Panc1 (cell line): ENCODE measurements around the gene ADTRP. TPM values are rescaled to one million over a fixed set of nuclear protein-coding genes. Genes with fewer than 3 reads are reported as not detected.

ENCODE experiments used
- ATAC-seq: fragments of 200-7000 bp; cut with Tn5 transposase; 2 replicates; pipeline ENCODE4 v1.9.1; 2020; ENCODE audit warnings: mild to moderate bottlenecking, moderate library complexity
- BruUV-seq: library from RNA; stranded (reverse); fragments of 400-500 nt; replicated peaks from 2 replicates; lab custom pipeline; 2021; lab: Mats Ljungman, UMichigan
- CTCF ChIA-PET: fragments of 300-600 bp; sonication (Branson Sonifier 250); formaldehyde crosslinking; loops from one replicate; lab custom pipeline; 2022; ENCODE audit warnings: antibody characterized with exemption; lab: Charles Lee
- POLR2A ChIA-PET: fragments of 300-600 bp; sonication (Branson Sonifier 250); formaldehyde crosslinking; loops from one replicate; lab custom pipeline; 2022; ENCODE audit warnings: antibody characterized with exemption; lab: Charles Lee
- DNase-seq: peaks from one replicate; pipeline ENCODE4 v3.0.0-alpha.2; 2010; ENCODE audit warnings: low read depth, low spot score
- H3K27ac ChIP-seq: 2 replicates; pipeline ENCODE4 v1.5.1; 2011; ENCODE audit warnings: mild to moderate bottlenecking, low read length, inconsistent platforms
- H3K27me3 ChIP-seq: fragments of 200-500 bp; sonication (Bioruptor generic); 2 replicates; pipeline ENCODE4 v1.6.0; 2014; ENCODE audit warnings: low read length, inconsistent platforms; ENCODE audit not compliant: control insufficient read depth, insufficient read depth
- H3K36me3 ChIP-seq: fragments of 200-500 bp; sonication (Bioruptor generic); 2 replicates; pipeline ENCODE4 v1.5.1; 2014; ENCODE audit warnings: inconsistent platforms, mild to moderate bottlenecking, low read length, moderate library complexity; ENCODE audit not compliant: control insufficient read depth, insufficient read depth
- H3K4me1 ChIP-seq: 2 replicates; pipeline ENCODE4 v1.5.1; 2011; ENCODE audit warnings: inconsistent platforms, mild to moderate bottlenecking, low read length, moderate library complexity; ENCODE audit not compliant: control insufficient read depth, insufficient read depth
- H3K4me3 ChIP-seq, 2 experiments: 2 replicates each; pipeline ENCODE4 v1.5.1; 2011 to 2012; ENCODE audit warnings: low read depth in 2 of 2, low read length in 2 of 2, mild to moderate bottlenecking in 2 of 2, inconsistent platforms in 1 of 2, moderate library complexity in 1 of 2
- H3K9me3 ChIP-seq: fragments of 200-500 bp; sonication (Bioruptor generic); 2 replicates; pipeline ENCODE4 v1.5.1; 2014; ENCODE audit warnings: low read depth, mild to moderate bottlenecking, inconsistent platforms, low read length, moderate library complexity; ENCODE audit not compliant: control insufficient read depth, insufficient read depth
- REST ChIP-seq, 2 experiments: IDR thresholded peaks; 2 replicates each; pipeline ENCODE4 v1.6.1; 2011 to 2012; ENCODE audit warnings: low read depth in 2 of 2, control low read depth in 1 of 2, low read length in 1 of 2, mild to moderate bottlenecking in 1 of 2, moderate library complexity in 1 of 2; ENCODE audit not compliant: insufficient read depth in 1 of 2
- SIN3A ChIP-seq: IDR thresholded peaks from 2 replicates; pipeline ENCODE4 v1.6.1; 2012; ENCODE audit warnings: low read depth, mild to moderate bottlenecking, low read length, moderate library complexity, borderline replicate concordance; ENCODE audit not compliant: insufficient read depth
- TCF7L2 ChIP-seq: IDR thresholded peaks from 2 replicates; pipeline ENCODE4 v1.6.1; 2011; ENCODE audit warnings: mild to moderate bottlenecking, low read depth, low read length, inconsistent platforms
- in situ Hi-C: cut with HindIII; loops from 2 replicates; pipeline ENCODE4 v1.10.0; 2016; ENCODE audit warnings: low sequenced_read_pairs, low pct_unique_long_range_greater_than_20kb
- intact Hi-C: fragments of 100-400 bp; cut with micrococcal nuclease; formaldehyde crosslinking; loops from one replicate; pipeline ENCODE4 v1.10.0; 2022; ENCODE audit not compliant: unreplicated experiment
- total RNA-seq: library from RNA; stranded (reverse); gene quantifications from one replicate; pipeline ENCODE4 v1.2.1, GENCODE V29; 2021; ENCODE audit not compliant: unreplicated experiment
- TF ChIP-seq, protein P1 (sequence below): fragments of 450-650 bp; IDR thresholded peaks from 2 replicates; pipeline ENCODE4 v1.5.1; 2017; ENCODE audit warnings: mild to moderate bottlenecking

The ADTRP gene
- total RNA-seq, 1 experiment from 2014 or later: not detected

DNA sequence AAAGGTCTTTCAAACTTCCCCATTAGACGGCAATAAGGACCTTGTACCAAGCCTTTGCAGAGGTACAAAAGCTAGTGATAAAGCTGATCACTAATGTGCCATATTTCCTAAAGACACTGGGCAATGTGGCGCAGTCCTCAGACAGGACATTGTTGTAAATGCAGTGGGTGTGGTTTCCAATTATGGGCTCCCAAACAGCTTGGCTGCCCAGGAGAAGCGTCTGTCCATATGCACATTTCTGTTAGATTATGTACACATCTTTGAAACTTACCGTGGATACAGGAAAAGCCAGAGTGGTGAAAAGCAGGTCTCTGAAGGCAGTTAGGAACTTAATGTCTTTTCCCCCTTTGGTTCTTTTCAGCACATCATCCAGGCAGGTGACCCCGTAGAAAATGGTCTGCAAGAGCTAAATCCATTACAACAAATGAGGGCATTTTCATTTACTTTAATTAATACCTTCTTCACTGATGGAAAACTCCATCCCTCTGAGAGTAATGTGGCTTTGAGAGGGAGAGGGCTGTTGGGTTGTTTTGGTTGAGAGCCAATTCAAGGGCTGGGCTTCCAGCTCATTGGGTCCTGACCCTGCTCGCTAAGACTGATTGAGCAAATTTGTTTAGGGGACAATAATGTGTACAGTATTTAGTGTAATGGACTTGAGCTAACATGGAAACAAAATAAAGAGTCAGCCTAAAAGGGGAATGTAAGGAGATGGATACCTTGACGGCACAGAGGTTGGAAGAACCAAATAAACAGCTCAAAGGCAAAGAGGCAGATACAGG, 10.4 kb downstream of the ADTRP start:
- no peak for DNase-seq
- CTCF ChIA-PET: no interaction called here

GRCh38 chr6:11767458-11767857, 11.1 kb downstream of the ADTRP start:
- Histone ChIP-seq H3K4me1 (no peaks in the 10 kb centered on the region), H3K9me3 (no peaks in the 10 kb centered on the region), H3K36me3 (no peaks in the 10 kb centered on the region), H3K27ac (no peak overlapping the region), H3K27me3 (no peaks in the 10 kb centered on the region), H3K4me3 (no peak overlapping the region)
- DNase-seq: no peak
- ChIA-PET CTCF (no interaction called here), POLR2A (no interaction called here)
- ATAC-seq: no peak
- intact Hi-C loops (no loop called here), in situ Hi-C loops (no loop called here)
- BruUV-seq: no TSS peak
- TF ChIP-seq, protein P1, sequence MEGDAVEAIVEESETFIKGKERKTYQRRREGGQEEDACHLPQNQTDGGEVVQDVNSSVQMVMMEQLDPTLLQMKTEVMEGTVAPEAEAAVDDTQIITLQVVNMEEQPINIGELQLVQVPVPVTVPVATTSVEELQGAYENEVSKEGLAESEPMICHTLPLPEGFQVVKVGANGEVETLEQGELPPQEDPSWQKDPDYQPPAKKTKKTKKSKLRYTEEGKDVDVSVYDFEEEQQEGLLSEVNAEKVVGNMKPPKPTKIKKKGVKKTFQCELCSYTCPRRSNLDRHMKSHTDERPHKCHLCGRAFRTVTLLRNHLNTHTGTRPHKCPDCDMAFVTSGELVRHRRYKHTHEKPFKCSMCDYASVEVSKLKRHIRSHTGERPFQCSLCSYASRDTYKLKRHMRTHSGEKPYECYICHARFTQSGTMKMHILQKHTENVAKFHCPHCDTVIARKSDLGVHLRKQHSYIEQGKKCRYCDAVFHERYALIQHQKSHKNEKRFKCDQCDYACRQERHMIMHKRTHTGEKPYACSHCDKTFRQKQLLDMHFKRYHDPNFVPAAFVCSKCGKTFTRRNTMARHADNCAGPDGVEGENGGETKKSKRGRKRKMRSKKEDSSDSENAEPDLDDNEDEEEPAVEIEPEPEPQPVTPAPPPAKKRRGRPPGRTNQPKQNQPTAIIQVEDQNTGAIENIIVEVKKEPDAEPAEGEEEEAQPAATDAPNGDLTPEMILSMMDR: no peak
- TF ChIP-seq SIN3A (no peak), TCF7L2 (no peak), REST (IDR thresholded peaks at IDR 0.05; ENCODE audit: insufficient read depth in 1 of 2, low read depth in 2 of 2, low read length in 1 of 2) (no peak)

More for the DNA sequence above, 10.4 kb downstream of the ADTRP start:
- no peak overlapping the region for H3K4me3 ChIP-seq
- no peaks in the 10 kb centered on the region for H3K27me3 ChIP-seq
- POLR2A ChIA-PET: no interaction called here
- H3K4me1 ChIP-seq: no peaks in the 10 kb centered on the region
- no peaks in the 10 kb centered on the region for H3K9me3 ChIP-seq
- no peaks in the 10 kb centered on the region for H3K36me3 ChIP-seq
- no peak overlapping the region for H3K27ac ChIP-seq
- intact Hi-C loops: no loop called here
- ATAC-seq: no peak
- in situ Hi-C loops: no loop called here
- BruUV-seq: no TSS peak
- TF ChIP-seq REST (IDR thresholded peaks at IDR 0.05; ENCODE audit: insufficient read depth in 1 of 2, low read depth in 2 of 2, low read length in 1 of 2) (no peak), TCF7L2 (no peak)
